ENCODE measurements around the gene TRIM73. TPM values are rescaled to one million over a fixed set of nuclear protein-coding genes. Genes with fewer than 3 reads are reported as not detected.
"Not testable (repeated sequence)": the region's sequence is repeated elsewhere in the genome, so short reads cannot be mapped to it uniquely, and the experiment has no call there.

Gene TRIM73
- 0.10 and 0.12 TPM in 2 replicates for total RNA-seq (2014; rRNA removed; shearing (Covaris generic))

GRCh38 chr7:75395329-75395728, at the start of gene TRIM73:
Gene TRIM73, plus strand, starts transcription at chr7:75395629. Its CDS starts 3,305 bp downstream, at chr7:75398934.
- not testable (repeated sequence) for DNase-seq (ENCODE audit: low read depth)

GRCh38 chr7:75358671-75359541, 36.5 kb upstream of the TRIM73 start:
- not testable (repeated sequence) for DNase-seq (ENCODE audit: low read depth)

GRCh38 chr7:75359542-75359848, 35.9 kb upstream of the TRIM73 start:
- DNase-seq (ENCODE audit: low read depth): not testable (repeated sequence)

- not testable (repeated sequence) for DNase-seq (ENCODE audit: low read depth)
These were observed 31.4 kb upstream of the TRIM73 start for GRCh38 chr7:75364079-75364478.

GRCh38 chr7:75366643-75367042, 28.8 kb upstream of the TRIM73 start:
- DNase-seq (ENCODE audit: low read depth): not testable (repeated sequence)

- DNase-seq (ENCODE audit: low read depth): not testable (repeated sequence)
These were observed 28.1 kb upstream of the TRIM73 start for GRCh38 chr7:75367313-75367712.

- not testable (repeated sequence) for DNase-seq (ENCODE audit: low read depth)
These were observed 21.3 kb upstream of the TRIM73 start for GRCh38 chr7:75374144-75374518.

- not testable (repeated sequence) for DNase-seq (ENCODE audit: low read depth)
These were observed 20.7 kb upstream of the TRIM73 start for GRCh38 chr7:75374519-75375317.

GRCh38 chr7:75393194-75393593, 2.2 kb upstream of the TRIM73 start:
- DNase-seq (ENCODE audit: low read depth): not testable (repeated sequence)

- not testable (repeated sequence) for DNase-seq (ENCODE audit: low read depth)
These were observed 2.4 kb downstream of the TRIM73 start for GRCh38 chr7:75397865-75398264.

- DNase-seq (ENCODE audit: low read depth): not testable (repeated sequence)
These were observed 3.6 kb downstream of the TRIM73 start for GRCh38 chr7:75398771-75399700.

- not testable (repeated sequence) for DNase-seq (ENCODE audit: low read depth)
These were observed 5.1 kb downstream of the TRIM73 start for GRCh38 chr7:75400575-75400974.

- DNase-seq (ENCODE audit: low read depth): not testable (repeated sequence)
These were observed 8.3 kb downstream of the TRIM73 start for GRCh38 chr7:75403455-75404443.

GRCh38 chr7:75404663-75405062, 9.2 kb downstream of the TRIM73 start:
- not testable (repeated sequence) for DNase-seq (ENCODE audit: low read depth)

- DNase-seq (ENCODE audit: low read depth): not testable (repeated sequence)
These were observed 14.7 kb downstream of the TRIM73 start for GRCh38 chr7:75409880-75410822.

- not testable (repeated sequence) for DNase-seq (ENCODE audit: low read depth)
These were observed 15.4 kb downstream of the TRIM73 start for GRCh38 chr7:75410823-75411173.

- not testable (repeated sequence) for DNase-seq (ENCODE audit: low read depth)
These were observed 18.8 kb downstream of the TRIM73 start for GRCh38 chr7:75414204-75414603.

- DNase-seq (ENCODE audit: low read depth): peak; percentile 40
These were observed 19.4 kb downstream of the TRIM73 start for GRCh38 chr7:75414708-75415427.

Data from M059J (cell line).